ENCODE results near the gene PKP4. TPM values are rescaled to one million over a fixed set of nuclear protein-coding genes. Genes with fewer than 3 reads are reported as not detected.

The PKP4 gene
- total and polyA plus RNA-seq, 2 donors from 2014 or later, result 120 to 243 TPM

- Histone ChIP-seq H3K4me1 (ENCODE audit: control insufficient read depth in 2 of 3, insufficient read depth in 2 of 3, low read depth in 1 of 3, low read length in 3 of 3) (no peaks in the 10 kb centered on the region), H3K9ac (ENCODE audit: low read length in 3 of 3) (no peak overlapping the region), H3K27me3 (ENCODE audit: control insufficient read depth, insufficient read depth, low read length) (no peaks in the 10 kb centered on the region), H3K36me3 (ENCODE audit: control insufficient read depth in 2 of 3, insufficient read depth in 3 of 3, low read length in 3 of 3) (no peaks in the 10 kb centered on the region), H3K9me3 (ENCODE audit: control insufficient read depth in 2 of 3, insufficient read depth in 1 of 3, low read length in 3 of 3) (no peaks in the 10 kb centered on the region), H3K4me3 (ENCODE audit: low read length in 3 of 3) (no peak overlapping the region), H3K27ac (ENCODE audit: low read depth in 2 of 2, low read length in 2 of 2) (no peak overlapping the region)
- intact Hi-C loops (cut with DNase I), result no loop called here
- no peak for DNase-seq
- no peak for FAIRE-seq
- TF ChIP-seq CTCF (IDR thresholded peaks at IDR 0.05; ENCODE audit: borderline replicate concordance, extremely low read depth, insufficient read depth), result no peak
These were observed 142.9 kb downstream of the PKP4 start for GRCh38 chr2:158599609-158600008.

GRCh38 chr2:158600155-158600802 is 143.5 kb downstream of the PKP4 start:
- H3K9ac ChIP-seq (ENCODE audit: low read length in 3 of 3), result no peak overlapping the region
- FAIRE-seq (peak; percentile 62), DNase-seq (peak in 1 of 5 donors; percentile 11)
- no peaks in the 10 kb centered on the region for H3K4me1 ChIP-seq (ENCODE audit: control insufficient read depth in 2 of 3, insufficient read depth in 2 of 3, low read depth in 1 of 3, low read length in 3 of 3)
- H3K27ac ChIP-seq (ENCODE audit: low read depth in 2 of 2, low read length in 2 of 2), result no peak overlapping the region
- intact Hi-C loops (cut with DNase I), result no loop called here
- no peak overlapping the region for H3K4me3 ChIP-seq (ENCODE audit: low read length in 3 of 3)
- H3K36me3 ChIP-seq (ENCODE audit: control insufficient read depth in 2 of 3, insufficient read depth in 3 of 3, low read length in 3 of 3), result peaks cover 0 to 4% (median 3%) of the 10 kb centered on the region in 3 donors
- no peak for TF ChIP-seq CTCF (IDR thresholded peaks at IDR 0.05; ENCODE audit: borderline replicate concordance, extremely low read depth, insufficient read depth)
- H3K9me3 ChIP-seq (ENCODE audit: control insufficient read depth in 2 of 3, insufficient read depth in 1 of 3, low read length in 3 of 3), result no peaks in the 10 kb centered on the region
- H3K27me3 ChIP-seq (ENCODE audit: control insufficient read depth, insufficient read depth, low read length), result no peaks in the 10 kb centered on the region

DNA sequence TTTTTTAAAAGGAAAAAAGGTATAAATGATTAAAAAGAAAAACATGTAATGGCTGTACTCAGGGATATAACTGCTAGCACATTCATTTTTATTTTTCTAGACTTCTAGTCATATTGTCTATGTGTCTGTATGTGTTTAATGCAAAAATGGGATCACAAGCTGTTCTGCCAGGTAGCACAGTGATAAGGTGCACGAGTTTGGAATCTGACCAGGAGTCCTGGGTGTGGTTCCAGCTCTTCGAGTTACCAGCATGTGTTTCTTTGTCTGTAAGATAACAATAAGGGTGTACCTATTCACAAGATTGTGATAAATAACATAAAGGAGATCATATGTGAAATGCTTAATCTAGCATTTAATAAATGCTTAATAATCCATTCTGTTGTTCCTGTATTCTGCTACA is 145.3 kb downstream of the PKP4 start:
- no peaks in the 10 kb centered on the region for H3K4me1 ChIP-seq (ENCODE audit: control insufficient read depth in 2 of 3, insufficient read depth in 2 of 3, low read depth in 1 of 3, low read length in 3 of 3)
- no peak for FAIRE-seq
- H3K27me3 ChIP-seq (ENCODE audit: control insufficient read depth, insufficient read depth, low read length), result no peaks in the 10 kb centered on the region
- no peak for DNase-seq
- no peaks in the 10 kb centered on the region for H3K9me3 ChIP-seq (ENCODE audit: control insufficient read depth in 2 of 3, insufficient read depth in 1 of 3, low read length in 3 of 3)
- no peak overlapping the region for H3K9ac ChIP-seq (ENCODE audit: low read length in 3 of 3)
- no peak overlapping the region for H3K27ac ChIP-seq (ENCODE audit: low read depth in 2 of 2, low read length in 2 of 2)
- peaks cover 0 to 4% (median 3%) of the 10 kb centered on the region in 3 donors for H3K36me3 ChIP-seq (ENCODE audit: control insufficient read depth in 2 of 3, insufficient read depth in 3 of 3, low read length in 3 of 3)
- H3K4me3 ChIP-seq (ENCODE audit: low read length in 3 of 3), result no peak overlapping the region
- no peak for TF ChIP-seq CTCF (IDR thresholded peaks at IDR 0.05; ENCODE audit: borderline replicate concordance, extremely low read depth, insufficient read depth)
- intact Hi-C loops (cut with DNase I), result no loop called here

DNA sequence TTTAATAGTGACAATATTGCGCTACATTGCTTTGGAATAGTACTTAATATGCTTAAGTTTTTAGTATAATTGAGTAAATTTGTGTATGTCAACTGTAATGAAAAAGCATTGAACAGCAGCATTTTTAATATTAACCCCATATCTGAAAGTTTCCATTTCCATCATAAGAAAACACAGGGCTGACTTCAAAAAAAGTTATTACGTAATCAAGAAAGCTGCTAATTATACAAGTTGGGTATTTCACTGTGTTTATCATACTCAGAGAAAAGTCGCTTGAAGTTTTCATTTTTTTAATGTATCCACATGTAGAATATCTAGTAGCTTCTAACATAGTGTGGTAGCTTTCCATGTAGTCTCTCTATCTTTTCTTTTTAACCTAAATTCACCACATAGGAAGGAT is 146.5 kb downstream of the PKP4 start:
- no peak for TF ChIP-seq CTCF (IDR thresholded peaks at IDR 0.05; ENCODE audit: borderline replicate concordance, extremely low read depth, insufficient read depth)
- H3K4me3 ChIP-seq (ENCODE audit: low read length in 3 of 3), result no peak overlapping the region
- no peak overlapping the region for H3K9ac ChIP-seq (ENCODE audit: low read length in 3 of 3)
- no peak for DNase-seq
- no peaks in the 10 kb centered on the region for H3K4me1 ChIP-seq (ENCODE audit: control insufficient read depth in 2 of 3, insufficient read depth in 2 of 3, low read depth in 1 of 3, low read length in 3 of 3)
- peaks cover 0 to 4% (median 3%) of the 10 kb centered on the region in 3 donors for H3K36me3 ChIP-seq (ENCODE audit: control insufficient read depth in 2 of 3, insufficient read depth in 3 of 3, low read length in 3 of 3)
- H3K27ac ChIP-seq (ENCODE audit: low read depth in 2 of 2, low read length in 2 of 2), result no peak overlapping the region
- FAIRE-seq, result no peak
- intact Hi-C loops (cut with DNase I), result no loop called here
- no peaks in the 10 kb centered on the region for H3K27me3 ChIP-seq (ENCODE audit: control insufficient read depth, insufficient read depth, low read length)
- no peaks in the 10 kb centered on the region for H3K9me3 ChIP-seq (ENCODE audit: control insufficient read depth in 2 of 3, insufficient read depth in 1 of 3, low read length in 3 of 3)
